ENCODE measurements around the gene NTN3. TPM values are rescaled to one million over a fixed set of nuclear protein-coding genes. Genes with fewer than 3 reads are reported as not detected.

Gene NTN3
- total RNA-seq, 1 donor from 2014 or later, result not detected

DNA sequence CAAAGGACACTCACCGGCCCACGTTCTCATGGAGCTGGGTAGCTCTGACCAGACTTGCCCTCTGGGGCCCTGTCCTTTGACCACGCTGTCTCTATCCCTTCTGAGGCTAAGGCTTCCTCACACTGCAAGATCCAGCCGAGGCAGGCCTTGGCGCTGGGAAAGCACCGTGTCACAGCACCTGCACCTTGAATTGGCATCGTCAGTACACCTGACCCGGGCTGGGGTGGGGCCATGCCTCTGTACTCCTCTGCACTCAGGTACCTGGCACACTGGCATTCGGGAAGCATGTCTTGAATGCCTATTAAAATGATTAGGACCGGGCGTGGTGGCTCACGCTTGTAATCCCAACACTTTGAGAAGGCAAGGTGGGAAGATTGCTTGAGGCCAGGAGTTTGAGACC lies 9.9 kb downstream of the NTN3 start:
- DNase-seq, result no peak

GRCh38 chr16:2481676-2482075 lies 10.6 kb downstream of the NTN3 start:
- no peak for DNase-seq

GRCh38 chr16:2482249-2482648 lies 11.2 kb downstream of the NTN3 start:
- DNase-seq, result no peak

GRCh38 chr16:2482708-2483534 lies 11.8 kb downstream of the NTN3 start:
- no peak for DNase-seq

DNA sequence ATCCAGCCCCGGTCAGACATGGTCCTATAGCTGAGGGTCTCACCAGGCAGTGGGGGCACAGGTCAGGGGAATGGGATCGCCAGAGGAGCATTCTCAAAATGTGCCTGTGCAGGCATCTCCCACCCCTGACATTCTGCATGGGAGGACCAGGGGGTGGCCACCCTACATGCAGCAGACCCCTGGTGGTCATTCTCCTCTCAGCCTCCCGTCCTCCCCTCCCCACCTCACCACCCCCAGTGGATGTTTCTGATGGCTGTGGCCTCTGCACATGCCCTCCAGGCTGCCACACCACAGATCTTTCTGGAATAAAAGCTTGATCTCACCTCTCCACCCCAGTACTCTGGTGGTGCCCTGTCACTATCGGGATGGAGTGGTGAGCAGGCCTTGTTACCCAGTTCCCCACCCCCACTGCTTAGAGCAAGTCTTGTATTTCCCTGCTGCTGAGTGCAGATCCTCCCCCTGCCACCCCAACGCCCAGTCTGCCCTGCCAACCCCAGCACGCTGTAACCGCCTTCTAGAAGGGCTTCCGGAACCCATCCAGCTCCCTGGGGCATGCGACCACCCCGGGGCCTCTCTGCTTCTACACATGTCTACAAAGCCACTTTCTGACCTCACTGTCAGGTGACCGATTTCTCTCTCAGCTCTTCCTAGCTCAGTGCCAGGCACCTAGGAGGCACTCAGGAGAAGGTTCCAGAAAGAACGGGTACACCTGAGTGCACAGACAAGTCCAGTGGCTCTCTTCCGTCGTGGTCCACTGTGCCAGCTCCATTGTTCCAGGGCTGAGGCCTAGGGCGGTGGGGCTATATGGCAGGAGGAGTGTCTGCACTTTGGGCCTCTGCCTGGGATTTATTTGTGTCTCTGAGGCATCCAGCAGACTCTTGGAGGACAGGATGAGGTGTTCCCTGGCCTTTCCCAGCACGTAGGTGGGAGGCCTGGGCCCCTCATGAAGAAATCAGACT lies 13.1 kb downstream of the NTN3 start:
- no peak for DNase-seq

- no peak for DNase-seq
Measured at GRCh38 chr16:2484898-2485508, 13.9 kb downstream of the NTN3 start.

GRCh38 chr16:2485811-2486507 lies 14.9 kb downstream of the NTN3 start:
- DNase-seq, result no peak

DNA sequence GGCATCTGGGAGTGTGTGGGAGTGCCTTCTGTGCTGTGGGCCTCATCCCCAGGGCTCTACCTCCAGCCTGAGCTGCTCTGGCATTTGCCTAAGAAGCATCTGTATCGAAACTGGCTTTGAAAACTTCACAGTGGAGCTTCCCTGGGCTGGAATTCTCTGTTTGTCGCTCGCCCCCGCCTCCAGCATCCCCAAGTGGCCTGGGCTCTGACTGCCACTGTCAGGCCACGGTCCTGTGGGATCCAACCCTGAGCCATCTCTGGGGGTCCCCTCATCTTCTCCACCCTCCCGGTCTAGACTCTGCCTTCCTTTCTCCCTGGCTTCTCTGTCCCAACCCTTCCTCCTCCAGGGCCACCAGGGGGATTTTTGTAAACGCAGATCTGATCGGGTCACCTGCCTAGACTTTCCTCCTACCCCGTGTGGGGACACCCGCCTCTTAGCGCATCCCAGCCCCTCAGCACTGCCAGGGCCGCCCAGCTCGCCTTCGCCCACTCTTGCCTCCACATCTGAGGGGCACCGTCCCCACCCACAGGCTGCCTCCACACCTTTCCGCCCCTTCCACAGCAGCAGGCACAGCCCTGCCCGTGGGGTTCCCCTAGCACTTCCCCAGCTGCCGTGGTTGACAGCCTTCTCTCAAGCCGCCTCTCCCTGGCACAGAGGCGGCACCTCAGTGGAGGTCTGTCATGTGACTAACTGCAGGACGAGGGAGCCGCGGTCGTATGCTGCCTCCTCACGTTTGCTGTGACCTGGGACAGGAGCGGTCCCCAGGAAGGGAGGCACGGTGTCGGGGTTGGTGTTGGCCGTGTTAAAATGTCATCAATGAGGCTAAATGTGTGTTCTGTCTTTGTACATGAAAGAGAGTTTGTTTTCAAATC lies 15.8 kb downstream of the NTN3 start:
- peak; percentile 27 for DNase-seq

GRCh38 chr16:2487517-2487842 lies 16.4 kb downstream of the NTN3 start:
- DNase-seq, result no peak

DNA sequence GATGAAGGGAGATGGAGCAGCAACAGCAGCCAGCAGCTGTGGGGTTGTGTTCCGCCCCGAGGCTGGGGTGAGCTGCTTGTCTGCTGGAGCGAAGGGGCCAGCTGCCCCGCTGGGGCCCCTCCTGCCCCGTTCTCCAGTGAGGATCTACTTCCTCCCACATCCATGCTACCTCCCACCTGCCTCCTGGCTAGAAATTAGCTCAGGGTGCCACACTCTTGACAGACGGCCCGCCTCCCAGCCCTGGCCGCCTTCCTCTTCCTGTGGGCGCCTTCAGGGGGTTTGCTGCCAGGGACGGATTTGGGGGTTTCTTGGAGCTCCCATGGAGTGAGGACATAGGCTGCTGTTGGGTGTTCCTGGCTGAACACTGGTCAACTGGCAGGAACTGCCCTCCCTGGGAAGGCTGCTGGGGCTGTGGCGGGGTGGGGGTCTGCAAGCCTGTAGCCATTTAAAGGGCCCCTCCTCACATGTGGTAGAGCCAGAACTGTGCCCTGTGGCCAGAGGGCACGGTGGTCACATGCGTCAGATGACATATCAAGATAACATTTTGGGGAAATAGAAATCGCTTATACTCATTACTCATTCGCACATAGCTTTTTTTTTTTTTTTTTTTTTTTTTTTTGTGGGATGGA lies 16.9 kb downstream of the NTN3 start:
- no peak for DNase-seq

DNA sequence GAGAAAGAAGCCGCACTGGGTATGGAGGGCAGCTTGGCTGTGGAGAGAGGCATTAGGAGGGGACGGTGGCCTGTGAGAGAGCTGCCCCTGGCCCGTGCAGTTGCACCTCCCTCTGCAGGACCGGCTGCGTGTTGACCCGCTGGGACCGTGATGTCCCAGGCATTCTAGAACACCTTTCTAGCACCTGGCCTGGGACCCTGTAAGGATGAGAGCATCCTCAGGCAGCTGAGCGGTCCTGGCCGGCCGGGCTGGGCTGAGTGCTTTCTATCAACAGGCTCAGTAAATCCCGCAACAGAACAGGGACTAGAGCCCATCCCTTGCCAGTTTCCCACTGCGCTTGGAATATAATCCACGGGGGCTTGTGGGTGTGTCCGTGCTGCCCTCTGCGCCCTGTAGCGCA lies 18.5 kb downstream of the NTN3 start:
- no peak for DNase-seq

GRCh38 chr16:2490190-2491105 lies 19.4 kb downstream of the NTN3 start:
- DNase-seq, result no peak

- DNase-seq, result no peak
Measured at GRCh38 chr16:2492292-2492691, 21.2 kb downstream of the NTN3 start.

DNA sequence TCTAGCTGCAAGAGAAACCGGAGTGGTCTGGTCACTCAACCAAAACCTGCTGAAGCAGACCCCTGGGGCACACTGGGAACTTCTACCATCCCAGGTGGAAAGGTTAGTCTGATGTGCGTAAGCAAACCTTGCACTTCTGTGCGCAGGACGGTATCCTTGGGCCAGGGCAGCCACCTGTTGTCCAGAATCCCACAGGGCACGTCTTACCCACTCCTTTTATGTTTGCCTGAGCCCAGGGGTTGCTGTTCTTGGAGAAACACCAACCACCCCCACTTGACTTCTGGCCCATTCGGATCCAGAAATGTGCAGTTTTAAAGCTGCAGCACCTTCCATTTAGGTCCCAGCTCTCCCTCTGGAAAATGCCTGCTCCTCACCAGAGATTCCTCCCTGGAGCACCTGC lies 22.5 kb downstream of the NTN3 start:
- DNase-seq, result no peak

DNA sequence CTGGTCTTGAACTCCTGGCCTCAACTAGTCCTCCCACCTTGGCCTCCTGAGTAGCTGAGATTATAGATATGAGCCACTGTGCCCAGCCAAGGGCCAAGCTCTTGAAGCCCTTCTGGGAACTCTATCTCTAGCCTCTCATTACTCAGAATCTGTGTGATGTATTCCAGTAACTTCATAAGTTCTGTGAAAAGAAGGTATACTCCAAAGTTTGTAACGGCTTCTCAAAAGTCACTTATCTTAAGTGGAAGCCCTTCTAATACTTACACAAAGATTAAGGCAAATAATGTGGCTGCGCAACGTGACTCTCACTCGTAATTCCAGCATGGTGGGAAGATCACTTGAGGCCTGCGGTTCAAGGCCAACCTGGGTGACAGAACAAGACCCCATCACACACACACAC lies 23.5 kb downstream of the NTN3 start:
- DNase-seq, result no peak

- no peak for DNase-seq
Measured at GRCh38 chr16:2495041-2495440, 23.9 kb downstream of the NTN3 start.

GRCh38 chr16:2496223-2497115 lies 25.4 kb downstream of the NTN3 start:
- no peak for DNase-seq

GRCh38 chr16:2497116-2497630 lies 26.1 kb downstream of the NTN3 start:
- DNase-seq, result no peak

Measured in dermis blood vessel endothelial cell (primary cell).